Hepatic stellate cell (primary cell): ENCODE measurements around the gene LIG3.
"Not testable (repeated sequence)": the region's sequence is repeated elsewhere in the genome, so short reads cannot be mapped to it uniquely, and the experiment has no call there.

Experiments used
- DNase-seq: peaks from one replicate; pipeline ENCODE4 v3.0.0; 2011; ENCODE audit warnings: low spot score

Gene LIG3

GRCh38 chr17:34980353-34980680, at the start of gene LIG3:
Gene LIG3 (plus strand): TSS chr17:34980512. CDS start chr17:34983006, 2,494 bp downstream.
- DNase-seq: peak; percentile 96

DNA sequence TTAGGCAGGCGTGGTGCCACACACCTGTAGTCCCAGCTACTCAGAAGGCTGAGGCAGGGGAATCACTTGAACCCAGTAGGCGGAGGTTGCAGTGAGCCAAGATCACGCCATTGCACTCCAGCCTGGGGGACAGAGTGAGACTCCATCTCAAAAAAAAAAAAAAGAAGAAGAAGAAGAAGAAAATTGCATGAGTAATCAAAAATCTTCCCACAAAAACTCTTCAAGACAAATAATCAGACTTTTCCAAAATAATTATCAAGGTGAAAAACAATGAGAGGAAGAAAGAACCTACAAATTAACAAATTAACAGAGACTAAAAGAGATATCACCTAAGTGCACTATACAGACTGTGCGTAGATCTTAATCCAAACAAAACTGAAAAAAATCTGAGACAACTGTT, 29.5 kb upstream of the LIG3 start:
- DNase-seq: not testable (repeated sequence)

DNA sequence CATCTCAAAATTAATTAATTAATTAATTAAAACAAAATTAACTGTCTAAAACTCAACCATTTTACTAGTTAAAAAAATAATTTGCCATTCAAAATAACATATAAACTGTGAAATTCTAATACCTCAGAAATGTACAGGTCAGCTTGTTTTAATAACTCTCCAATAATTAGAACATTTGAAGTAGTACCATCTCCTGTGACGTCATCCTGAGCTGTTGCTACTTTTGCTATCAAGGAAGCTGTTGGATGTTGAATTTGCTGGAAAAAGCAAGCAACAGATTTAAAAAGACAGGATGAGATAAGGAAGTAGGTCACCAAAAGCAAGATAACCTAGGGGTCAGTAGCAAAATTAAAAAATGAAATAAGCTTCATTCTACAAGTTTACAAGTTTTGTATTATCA, 21.9 kb upstream of the LIG3 start:
- DNase-seq: no peak

DNA sequence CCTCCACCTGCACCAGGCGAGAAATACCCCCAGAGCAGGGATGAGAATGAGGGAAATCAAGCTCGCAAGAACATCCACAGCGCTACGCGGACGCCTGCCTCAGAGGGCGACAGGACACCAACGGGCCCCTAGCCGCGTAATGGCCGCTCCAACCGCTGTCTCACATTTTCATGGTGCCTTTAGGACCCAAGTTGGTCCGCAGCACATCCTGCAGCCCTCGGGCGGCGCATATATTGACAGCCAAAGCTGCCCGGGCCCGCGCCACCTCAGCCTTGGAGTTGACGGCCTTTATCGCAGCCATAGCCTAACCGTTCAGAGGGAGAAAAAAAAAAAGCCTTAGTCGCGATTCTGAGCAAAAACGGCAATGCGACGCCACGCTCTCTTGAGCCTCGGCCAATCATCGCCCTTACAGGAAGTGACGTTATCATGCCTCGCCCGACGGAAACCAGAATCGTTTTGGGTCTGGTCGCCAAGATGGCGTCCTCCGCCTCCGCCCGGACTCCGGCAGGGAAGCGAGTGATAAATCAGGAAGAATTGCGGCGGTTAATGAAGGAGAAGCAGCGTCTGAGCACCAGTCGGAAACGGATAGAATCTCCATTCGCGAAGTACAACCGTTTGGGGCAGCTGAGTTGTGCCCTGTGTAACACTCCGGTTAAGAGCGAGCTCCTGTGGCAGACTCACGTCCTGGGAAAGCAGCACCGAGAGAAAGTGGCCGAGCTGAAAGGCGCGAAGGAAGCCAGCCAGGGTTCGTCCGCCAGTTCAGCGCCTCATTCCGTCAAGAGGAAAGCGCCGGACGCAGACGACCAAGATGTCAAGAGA, 19.0 kb upstream of the LIG3 start, which contains the start of the genes CCT6B and ZNF830:
TSS of gene CCT6B (minus strand) at position 368 of the 819 bp plus-strand sequence. CDS start at position 301, 67 bp downstream.
TSS of gene ZNF830 (plus strand) at position 448 of the 819 bp plus-strand sequence. CDS start at position 475, 27 bp downstream.
- DNase-seq: peak; percentile 90

DNA sequence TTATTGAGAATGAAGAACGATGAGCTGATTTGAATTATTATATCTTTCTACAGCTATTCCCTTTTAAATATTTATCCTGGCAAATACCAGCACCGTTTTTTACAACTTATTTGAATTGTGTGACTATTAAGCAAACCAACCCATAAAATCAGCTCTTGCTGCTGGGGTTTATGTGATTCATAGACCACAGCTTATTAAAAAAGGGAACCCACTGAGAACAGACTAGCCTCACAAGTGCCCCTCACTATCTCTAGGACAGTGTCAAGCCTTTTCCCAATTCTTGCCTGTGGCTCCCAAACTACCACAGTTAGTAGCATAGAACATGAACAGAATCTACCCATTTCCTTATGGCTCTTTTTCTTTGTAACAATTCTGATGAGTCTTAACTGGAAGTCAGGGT, 6.1 kb upstream of the LIG3 start:
- DNase-seq: no peak

DNA sequence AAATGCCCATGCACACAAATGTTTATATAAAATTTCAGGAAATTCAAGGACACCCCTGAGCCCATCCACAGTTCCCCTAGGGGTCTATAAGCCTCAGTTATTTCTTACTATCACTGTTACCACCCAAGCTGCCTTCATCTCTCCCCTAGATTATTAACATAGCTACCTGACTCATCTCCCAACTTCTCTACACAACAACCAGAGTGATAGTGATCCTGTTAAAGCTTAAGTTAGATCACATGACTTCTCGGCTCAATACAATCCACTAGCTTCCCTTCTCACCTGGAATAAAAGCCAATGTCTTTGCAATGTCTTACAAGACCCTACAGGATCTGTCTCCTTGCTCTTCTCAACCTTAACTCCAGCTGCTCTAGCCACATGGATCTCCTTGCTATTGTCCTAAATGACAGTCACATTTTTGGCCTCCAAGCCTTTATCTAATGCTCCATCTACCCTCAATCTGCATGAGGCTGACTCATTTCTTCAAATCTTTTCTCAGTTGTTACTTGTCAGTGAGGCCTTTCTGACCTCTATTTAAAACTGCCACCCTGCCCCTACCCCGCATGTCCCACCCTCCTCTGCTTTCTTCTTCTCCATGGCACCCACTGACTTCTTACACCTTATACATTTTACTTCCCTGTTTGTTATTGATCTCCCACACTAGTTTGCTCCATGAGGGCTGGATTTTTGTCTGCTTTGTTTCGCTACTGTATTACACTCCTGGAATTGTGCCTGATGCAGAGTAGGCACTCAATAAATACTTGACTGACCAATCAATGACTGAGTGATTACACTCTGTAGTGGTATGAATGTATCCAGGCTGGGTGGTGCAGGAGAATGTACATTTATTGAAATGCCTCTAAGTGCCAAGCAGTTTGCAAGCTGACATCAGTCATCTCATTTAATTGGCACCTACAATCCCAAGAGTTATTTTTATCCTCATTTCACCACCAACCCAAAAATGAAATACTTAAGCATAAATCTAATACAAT, 5.2 kb upstream of the LIG3 start:
- no peak for DNase-seq

- no peak for DNase-seq
Measured at GRCh38 chr17:34979153-34979552, 1.2 kb upstream of the LIG3 start.

- DNase-seq: no peak
Measured at GRCh38 chr17:34979650-34980352, 511 bp upstream of the LIG3 start.

- DNase-seq: peak; percentile 87
Measured at GRCh38 chr17:34980681-34981537, 597 bp downstream of the LIG3 start.

DNA sequence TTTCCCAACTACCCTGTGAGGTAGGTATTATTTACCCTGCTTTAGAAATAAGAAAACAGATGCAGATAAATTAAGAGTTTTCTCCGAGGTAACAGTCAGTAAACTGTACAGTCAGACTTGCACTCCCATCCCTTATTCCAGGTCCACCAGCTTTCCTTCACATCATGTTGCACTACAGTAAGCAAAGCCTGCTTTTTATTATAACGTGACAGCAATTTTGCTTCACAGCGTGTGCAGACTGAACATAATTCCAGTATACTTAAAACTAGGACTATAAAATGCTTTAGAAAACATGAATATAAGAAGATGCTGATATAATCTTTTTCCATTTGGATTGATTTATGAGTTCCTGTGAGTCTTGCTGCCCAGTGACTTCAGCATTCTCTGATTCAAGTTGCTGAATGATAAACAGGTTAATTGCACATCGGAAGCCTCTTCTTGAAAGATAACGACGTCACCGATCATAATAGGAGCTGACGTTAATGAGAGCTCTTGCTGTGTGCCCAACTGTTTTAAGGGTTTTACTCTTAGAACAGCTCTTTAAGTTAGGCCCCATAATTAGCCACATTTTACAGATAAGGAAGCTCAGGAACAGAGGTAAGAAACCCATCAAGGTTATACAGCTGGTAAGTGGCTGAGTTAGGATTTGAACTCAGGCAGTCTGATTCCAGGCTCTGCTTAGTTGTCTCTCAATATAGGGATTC, 1.4 kb downstream of the LIG3 start:
- DNase-seq: no peak

GRCh38 chr17:34987232-34987631, 6.9 kb downstream of the LIG3 start:
- DNase-seq: no peak

DNA sequence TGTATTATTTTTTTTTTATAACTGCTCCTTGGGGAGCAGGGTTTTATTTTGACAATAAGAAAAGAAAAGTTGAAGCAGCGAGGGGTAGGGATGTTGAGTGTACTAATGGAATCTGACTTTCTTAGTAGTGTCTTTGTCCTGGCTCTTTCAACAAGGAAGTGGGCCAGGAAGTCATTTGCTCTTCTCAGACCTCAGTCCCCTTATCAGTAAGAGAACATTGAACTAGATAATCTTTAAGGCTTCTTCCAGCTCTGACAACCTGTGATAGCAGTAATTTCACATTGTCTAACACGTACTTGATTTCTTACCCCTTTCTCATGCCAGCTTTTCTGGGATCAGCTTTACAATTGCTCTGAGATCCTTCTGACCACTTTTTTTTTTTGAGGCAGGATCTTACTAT, 8.3 kb downstream of the LIG3 start:
- DNase-seq: no peak

DNA sequence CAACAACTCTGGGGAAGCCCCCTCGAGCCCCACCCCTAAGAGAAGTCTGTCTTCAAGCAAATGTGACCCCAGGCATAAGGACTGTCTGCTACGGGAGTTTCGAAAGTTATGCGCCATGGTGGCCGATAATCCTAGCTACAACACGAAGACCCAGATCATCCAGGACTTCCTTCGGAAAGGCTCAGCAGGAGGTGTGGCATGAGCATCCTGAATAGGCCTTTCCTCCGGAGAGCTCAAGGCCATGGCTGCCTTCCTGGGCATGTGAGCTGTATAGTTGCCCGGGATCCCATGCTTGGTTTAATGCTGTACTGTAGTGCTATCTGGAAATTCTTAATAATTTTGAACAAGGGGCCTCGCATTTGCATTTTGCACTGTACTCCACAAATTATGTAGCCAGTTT, 9.2 kb downstream of the LIG3 start:
- no peak for DNase-seq

- no peak for DNase-seq
Measured at GRCh38 chr17:34990921-34991365, 10.6 kb downstream of the LIG3 start.

GRCh38 chr17:34991606-34992005, 11.3 kb downstream of the LIG3 start:
- DNase-seq: no peak

GRCh38 chr17:34993031-34993430, 12.7 kb downstream of the LIG3 start:
- no peak for DNase-seq

DNA sequence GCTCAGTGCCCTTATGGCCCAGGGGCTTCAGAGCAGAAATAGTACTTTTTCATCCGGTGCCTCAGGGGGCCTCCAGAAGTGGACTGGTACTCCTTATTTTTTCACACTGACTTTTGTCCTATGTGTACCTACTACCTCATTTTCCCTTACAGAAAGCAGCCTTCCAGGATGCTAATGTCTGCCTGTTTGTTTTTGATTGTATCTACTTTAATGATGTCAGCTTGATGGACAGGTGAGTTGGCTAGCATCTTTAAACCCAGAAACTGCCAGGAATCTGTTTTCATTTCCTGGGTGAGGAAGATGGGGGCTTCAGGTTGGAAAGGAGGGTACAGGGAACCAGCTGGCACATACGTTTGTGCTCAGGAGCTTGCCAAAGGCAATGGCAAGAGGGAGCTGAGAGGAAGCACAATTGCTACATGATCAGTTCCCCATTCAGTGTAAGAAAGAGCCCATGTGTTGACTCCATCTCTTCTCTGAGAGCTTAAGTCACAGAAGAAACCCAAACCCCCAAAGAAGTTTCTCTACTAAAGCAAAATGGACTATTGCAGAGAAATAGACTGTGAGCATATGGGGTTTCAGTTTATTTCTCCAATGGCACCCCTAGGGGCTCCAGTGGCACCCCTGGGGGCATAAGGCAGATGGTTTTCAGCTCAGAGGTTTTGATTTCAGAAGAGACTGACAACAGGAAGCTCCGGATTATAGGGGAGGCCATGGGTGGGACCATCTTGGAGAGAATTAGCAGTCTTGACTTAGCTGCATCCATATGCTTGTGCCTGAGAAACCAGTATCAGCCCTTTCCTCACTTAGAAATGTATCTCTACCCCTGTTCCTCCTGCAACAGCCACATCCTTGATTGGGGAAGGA, 16.3 kb downstream of the LIG3 start:
- no peak for DNase-seq

DNA sequence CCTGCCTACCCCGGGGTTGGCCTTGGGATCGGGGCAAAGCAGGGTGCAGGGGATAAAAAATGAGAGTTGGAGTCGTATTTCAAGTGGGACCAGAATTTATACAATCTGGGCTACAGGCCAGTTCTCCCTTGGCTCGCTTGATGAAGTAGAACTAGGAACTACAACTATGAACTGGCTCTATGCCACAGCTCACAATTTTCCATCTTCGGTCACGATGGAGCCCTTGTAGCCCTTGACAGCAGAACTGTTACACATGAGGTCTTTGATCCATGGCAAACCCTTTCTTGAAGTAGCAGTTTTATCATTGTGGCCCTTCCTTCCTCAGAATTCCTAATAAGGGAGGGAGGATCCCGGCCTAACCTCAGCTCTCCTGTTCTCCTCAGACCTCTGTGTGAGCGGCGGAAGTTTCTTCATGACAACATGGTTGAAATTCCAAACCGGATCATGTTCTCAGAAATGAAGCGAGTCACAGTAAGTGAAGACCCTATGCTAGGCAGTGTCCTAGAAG, 17.1 kb downstream of the LIG3 start:
- DNase-seq: peak; percentile 29

DNA sequence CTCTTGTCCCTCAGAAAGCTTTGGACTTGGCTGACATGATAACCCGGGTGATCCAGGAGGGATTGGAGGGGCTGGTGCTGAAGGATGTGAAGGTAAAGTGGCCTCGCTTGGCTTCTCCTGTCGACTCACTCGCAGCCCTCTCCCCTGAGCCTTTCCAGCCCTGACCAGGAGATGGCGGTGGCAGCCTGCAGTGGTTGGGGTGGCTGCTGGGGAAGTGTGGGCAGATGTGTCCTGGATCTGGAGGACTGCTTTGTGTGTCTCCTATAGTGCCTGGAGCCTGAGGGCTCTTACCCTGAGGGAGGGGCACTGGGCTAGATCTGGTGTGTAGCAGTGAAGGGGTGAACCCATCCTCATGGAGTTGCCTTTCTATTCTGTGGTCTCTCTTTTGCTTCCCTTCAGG, 17.9 kb downstream of the LIG3 start:
- peak; percentile 83 for DNase-seq
